K562 (cell line): Measurements from ENCODE around the gene VSTM2A.

Source experiments
- ADNP ChIP-seq: fragments of 200-800 bp; sonication (Bioruptor generic); IDR thresholded peaks from 2 replicates; pipeline ENCODE4 v1.6.1; 2016; ENCODE audit warnings: missing genetic modification characterization, missing compliant biosample characterization
- CREM ChIP-seq: IDR thresholded peaks from 2 replicates; pipeline ENCODE4 v1.6.1; 2014; ENCODE audit warnings: antibody characterized with exemption, low read depth
- CTCF ChIP-seq, 3 experiments: IDR thresholded peaks in 2 of 3; conservative IDR thresholded peaks in 1 of 3; 2 replicates each; pipeline ENCODE4 v1.5.1; 2011 to 2012; ENCODE audit warnings: low read length in 3 of 3, mild to moderate bottlenecking in 3 of 3, control low read depth in 2 of 3, improper control_type of control experiment in 1 of 3, inconsistent platforms in 1 of 3, low read depth in 1 of 3, mixed read lengths in 1 of 3, moderate library complexity in 1 of 3; ENCODE audit not compliant: insufficient read depth in 2 of 3
- HNRNPL ChIP-seq: fragments of 200-400 bp; formaldehyde crosslinking; IDR thresholded peaks from 2 replicates; pipeline ENCODE4 v1.6.1; 2017; ENCODE audit warnings: low read depth, mild to moderate bottlenecking, low read length
- MAFF ChIP-seq: IDR thresholded peaks from 2 replicates; pipeline ENCODE4 v1.6.1; 2012; ENCODE audit warnings: low read length, improper control_type of control experiment
- MYNN ChIP-seq, 2 experiments: sonication (generic); formaldehyde crosslinking in 1 of 2; IDR thresholded peaks; 2 replicates each; pipeline versions ENCODE4 v1.5.0 to v1.6.1; 2016 to 2020; ENCODE audit warnings: antibody characterized with exemption in 1 of 2, missing genetic modification reagents in 1 of 2
- NCOA4 ChIP-seq: fragments of 450-650 bp; IDR thresholded peaks from 2 replicates; pipeline ENCODE4 v1.6.1; 2018; ENCODE audit warnings: mild to moderate bottlenecking; ENCODE audit not compliant: partially characterized antibody
- POLR2A ChIP-seq: fragments of 450-650 bp; conservative IDR thresholded peaks from 2 replicates; pipeline ENCODE4 v1.6.1; 2016
- PREB ChIP-seq: sonication (generic); formaldehyde crosslinking; IDR thresholded peaks from 2 replicates; pipeline ENCODE4 v1.8.1; 2023; ENCODE audit warnings: mild to moderate bottlenecking, missing genetic modification reagents
- RAD21 ChIP-seq, 2 experiments: fragments of 250-450 bp in 1 of 2; fragments of 450-650 bp in 1 of 2; sonication (Bioruptor Pico) in 1 of 2; formaldehyde crosslinking in 1 of 2; IDR thresholded peaks in 1 of 2; conservative IDR thresholded peaks in 1 of 2; 2 replicates each; pipeline versions ENCODE4 v1.4.0 to v1.8.0; 2020 to 2022; ENCODE audit warnings: mild to moderate bottlenecking in 2 of 2, moderate library complexity in 1 of 2
- TGIF2 ChIP-seq: sonication (generic); formaldehyde crosslinking; IDR thresholded peaks from 2 replicates; pipeline ENCODE4 v1.8.1; 2022; ENCODE audit warnings: mild to moderate bottlenecking, missing genetic modification reagents, moderate library complexity
- ZFX ChIP-seq: sonication (generic); formaldehyde crosslinking; IDR thresholded peaks from 2 replicates; pipeline ENCODE4 v1.8.0; 2022; ENCODE audit warnings: mild to moderate bottlenecking, missing genetic modification reagents, moderate library complexity

- TF ChIP-seq MYNN (IDR thresholded peaks at IDR 0.05) (no peak), MYNN (CRISPR knock-in tag; IDR thresholded peaks at IDR 0.05) (no peak), CTCF (IDR thresholded peaks at IDR 0.05 in 2 of 3, conservative IDR thresholded peaks at IDR 0.05 in 1 of 3; ENCODE audit: insufficient read depth in 2 of 3, low read depth in 1 of 3, low read length in 3 of 3) (peak in 1 of 3 experiments; percentile 34; a peak in 1 of 6 replicates), ADNP (no peak), PREB (CRISPR knock-in tag) (no peak), POLR2A (no peak), MAFF (no peak), TGIF2 (CRISPR knock-in tag) (no peak), HNRNPL (no peak), NCOA4 (no peak), RAD21 (CRISPR knock-in tag; conservative IDR thresholded peaks at IDR 0.05 in 1 of 2, IDR thresholded peaks at IDR 0.05 in 1 of 2) (no peak), CREM (no peak), ZFX (CRISPR knock-in tag) (no peak)
These were observed 4.2 kb downstream of the VSTM2A start for GRCh38 chr7:54546081-54546985.
